Stimulated activated CD8-positive, alpha-beta memory T cell treated with anti-CD3 and anti-CD28 coated beads, Interleukin-4, amount 100 ng/mL, for 48 hours (primary cell): ENCODE data around the gene GCK.
A peak's percentile ranks its signal among the peaks of the same experiment; 100 is the strongest.
"Not testable (repeated sequence)": the region's sequence is repeated elsewhere in the genome, so short reads cannot be mapped to it uniquely, and the experiment has no call there.

Experiments used
- DNase-seq: peaks from one replicate; pipeline ENCODE4 v3.0.0-alpha.2; 2020

Gene GCK

DNA sequence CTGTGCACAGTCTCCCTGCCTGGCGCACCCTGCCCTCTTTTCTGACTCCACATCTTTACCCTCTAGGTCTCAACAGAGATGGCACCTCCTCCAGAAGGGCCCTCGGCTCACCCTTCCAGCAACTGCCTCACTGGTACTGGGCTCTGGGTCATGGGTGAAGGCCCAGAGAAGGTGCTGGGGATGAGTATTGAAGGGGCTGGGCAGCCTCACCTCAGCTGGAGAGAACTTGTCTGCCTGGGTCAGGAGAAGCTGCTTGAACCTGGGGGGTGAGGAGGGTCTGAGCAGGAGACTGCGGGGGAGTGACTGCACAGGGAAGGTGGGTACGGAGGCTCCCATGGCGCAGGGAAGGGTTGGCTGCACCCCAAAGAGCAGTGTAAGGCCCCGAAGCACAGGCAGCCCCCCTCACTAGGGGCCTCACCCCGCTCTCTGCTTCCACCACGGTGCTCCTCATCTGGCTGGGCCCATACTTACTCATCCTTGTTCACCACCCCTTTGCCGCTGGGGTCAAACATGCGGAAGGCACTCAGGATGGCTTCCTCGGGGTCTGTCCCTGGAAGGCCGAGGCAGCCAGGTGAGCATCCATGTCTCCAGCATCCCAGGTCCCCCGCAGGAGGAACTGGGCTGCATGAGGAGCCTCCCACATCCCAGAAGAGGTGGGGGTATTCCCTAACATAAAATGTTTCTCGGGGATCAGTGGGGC is 49.8 kb downstream of the GCK start:
- DNase-seq, result no peak

DNA sequence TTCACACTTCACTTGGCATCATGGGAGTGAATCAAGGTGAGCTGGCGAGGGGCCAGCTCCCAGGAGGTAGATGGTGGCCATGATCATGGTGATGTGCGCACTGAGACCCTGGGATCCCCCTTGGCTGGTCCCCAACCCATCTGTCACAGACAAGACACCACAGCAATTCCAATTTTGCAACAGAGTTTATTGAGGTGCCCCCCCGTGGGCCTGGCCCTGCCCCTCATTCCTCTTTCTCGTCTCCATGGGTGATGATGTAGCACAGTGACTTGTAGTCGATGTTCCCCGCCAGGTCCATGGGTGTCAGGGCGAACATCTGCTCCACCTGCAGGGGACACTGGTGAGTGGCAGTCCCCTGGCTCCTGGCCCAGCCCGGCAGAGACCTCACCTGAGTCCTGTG is 50.5 kb downstream of the GCK start:
- DNase-seq, result no peak

DNA sequence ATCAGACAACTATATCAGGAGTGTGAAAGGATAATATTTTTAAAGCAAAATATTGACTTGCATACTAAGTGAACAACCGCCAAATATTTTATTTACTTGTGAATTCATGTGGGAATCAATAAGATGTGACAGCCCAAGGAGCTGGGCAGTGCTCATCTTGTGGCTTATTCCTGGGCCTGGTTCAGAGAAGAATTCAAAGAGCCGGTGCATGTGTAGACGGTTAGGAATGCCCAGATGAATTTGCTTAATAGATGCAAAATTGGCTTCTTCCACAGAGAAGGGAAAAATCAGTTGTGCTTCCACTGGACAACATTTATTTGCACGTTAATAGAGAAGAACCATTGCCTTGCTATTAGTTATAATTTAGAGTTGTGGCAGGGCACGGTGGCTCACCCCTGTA is 52.5 kb downstream of the GCK start:
- no peak for DNase-seq

DNA sequence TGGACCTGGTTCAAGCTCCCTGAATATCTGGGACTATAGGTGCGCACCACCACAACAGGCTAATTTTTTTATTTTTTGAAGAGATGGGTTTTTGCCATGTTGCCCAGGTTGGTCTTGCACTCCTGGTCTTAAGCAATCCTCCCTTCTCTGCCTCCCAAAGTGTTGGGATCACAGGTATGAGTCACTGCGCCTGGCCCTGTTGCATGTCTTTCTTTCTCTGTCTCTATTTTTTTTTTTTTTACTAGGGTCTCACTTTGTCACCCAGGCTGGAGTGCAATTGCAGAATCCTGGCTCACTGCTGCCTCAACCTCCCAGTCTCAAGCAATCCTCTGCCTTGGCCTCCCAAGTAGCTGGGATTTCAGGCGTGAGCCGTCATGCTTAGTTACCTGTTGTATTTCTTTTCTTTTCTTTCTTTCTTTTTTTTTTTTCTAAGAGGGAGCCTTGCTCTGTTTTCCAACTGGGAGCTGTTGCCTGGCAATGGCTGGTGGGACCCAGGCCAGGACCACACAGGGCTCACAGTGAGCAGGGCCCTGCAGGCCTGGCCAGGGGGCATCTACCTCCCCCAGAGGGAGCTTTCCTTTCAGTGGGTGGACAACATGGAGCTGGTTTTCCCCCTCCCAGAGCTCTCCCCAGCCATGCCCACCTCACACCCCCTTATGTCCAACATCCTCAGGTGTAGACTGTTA is 54.2 kb downstream of the GCK start:
- no peak for DNase-seq

DNA sequence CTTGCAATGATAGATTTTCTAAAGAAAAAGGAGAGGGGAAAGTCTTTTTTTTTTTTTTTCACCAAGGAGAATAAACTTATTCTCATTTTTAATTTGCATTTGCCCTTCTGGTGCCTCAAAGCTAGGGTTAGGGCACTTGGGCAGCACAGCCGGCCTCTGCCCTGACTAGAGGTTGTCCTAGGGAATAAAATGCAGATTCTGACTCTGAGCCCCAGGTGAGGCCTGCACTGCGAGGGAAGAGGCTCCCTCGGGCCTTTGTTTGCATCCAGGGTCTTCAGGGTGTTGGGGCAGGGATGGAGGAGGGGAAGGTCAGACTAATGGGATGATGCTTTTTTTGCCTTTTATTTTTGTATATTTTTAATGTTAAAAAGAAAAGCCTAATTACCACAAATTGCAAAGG is 55.9 kb downstream of the GCK start:
- DNase-seq, result no peak

DNA sequence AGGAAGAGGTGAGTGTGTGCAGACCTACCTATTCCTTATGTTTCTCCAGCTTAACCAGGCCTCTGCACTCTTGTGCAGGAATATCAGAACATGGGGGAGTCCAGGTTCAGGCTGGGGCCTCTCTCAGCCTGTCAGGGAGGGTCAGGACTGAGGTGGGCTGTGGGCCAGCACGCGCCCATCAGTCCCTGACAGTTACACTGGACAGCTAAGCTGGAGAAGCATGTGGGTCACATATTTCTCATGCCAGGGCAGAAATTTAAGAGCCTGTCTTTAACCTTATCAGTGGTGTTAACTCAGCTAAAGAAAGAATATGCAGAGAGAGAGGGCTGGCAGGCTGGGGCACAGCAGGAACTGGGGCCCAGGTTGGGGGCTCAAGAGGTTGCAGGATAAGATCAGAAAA is 57.2 kb downstream of the GCK start:
- DNase-seq, result no peak

DNA sequence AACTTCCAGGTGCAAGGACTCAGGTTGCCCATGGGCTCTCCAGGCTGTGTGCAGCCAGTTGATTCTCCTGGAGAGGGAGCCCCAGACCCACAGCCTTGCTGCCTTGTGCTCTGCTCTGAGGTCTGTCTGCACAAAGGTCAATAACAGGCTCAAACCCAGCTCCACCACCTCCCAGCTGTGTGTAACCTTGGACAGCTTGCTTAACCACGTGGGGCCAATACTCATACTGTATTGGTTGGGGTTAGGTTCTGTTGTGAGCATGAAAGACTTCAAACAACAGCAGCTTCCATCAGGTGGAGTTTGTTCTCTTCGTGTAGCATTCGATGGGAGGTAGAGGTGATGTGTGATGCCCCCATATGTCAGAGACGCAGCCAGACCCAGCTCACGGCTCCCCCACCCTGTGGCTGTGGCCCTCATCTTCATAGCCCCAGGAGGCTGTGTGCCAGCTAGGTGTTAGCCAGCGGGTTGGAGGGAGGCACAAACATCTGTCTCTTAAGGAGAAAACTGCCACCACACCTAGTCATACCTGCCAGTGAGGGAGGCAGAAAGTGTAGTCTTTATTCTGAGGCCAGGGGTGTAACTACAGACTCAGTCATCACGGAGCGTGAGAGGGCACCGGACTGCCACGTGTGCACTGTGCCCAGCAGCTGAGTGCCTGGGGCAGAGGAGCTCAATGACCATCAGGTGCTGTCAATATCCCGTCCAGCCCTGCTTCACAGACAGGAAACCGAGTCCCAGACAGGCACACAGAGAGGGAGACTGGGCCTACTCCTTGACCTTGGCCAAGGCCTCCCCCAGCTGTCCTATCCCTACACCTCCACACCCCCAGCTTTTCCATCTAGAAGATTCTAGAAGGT is 57.8 kb downstream of the GCK start:
- DNase-seq, result no peak

DNA sequence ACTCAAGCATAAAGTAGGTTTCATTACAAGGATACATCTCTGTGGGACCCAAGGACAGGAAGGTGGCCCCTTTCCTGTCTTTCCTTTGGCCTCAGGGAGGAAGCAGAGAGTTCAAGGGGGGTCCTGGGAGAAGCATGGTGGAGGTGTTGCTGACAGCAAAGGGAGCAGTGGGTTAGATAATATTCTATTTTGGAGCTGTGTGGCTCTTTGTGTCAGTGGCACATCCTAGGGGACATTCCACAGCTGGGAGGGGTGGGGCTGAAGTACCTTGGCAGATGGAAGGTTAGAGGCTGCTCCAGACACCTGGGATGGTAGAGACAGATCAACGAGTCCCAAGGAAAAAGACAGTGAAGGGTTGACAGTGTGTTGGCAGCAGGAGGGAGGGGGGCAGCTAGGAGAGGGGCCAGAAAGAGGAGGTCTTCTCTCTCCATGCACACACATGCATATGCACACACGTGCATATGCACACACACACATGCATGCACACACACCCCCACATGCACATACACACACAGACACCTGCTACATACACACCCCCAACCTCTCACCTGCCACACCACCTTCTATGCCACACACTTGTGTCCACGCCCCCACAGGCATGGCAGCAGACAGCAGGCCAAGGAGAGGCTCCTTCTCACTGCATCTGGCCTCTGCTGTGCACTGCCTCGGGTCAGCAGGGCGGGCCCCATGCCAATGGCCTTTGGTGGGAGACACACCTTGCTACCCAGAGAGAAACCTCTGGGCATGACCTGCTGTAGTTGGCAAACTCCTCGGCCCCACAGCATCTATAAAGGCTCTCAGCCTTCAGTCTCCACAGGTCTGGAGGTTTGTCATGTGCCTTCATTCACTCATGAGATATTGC is 60.3 kb downstream of the GCK start:
- no peak for DNase-seq

DNA sequence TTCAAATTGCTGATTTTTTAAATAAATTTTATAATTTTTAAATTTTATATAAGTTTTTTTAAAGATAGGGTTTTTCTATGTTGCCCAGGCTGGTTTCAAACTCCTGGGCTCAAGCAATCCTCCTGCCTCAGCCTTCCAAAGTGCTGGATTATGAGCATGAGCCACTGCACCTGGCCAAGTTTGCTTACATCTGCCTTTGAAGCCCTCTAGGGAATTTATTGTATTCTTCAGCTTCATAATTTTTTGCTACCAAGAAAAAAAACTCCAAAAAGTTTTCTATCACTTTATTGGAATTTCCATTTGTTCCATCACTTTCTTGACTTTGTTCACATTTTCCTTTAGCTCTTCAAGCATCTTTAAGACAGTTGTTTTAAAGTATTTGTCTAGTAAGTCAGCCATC is 62.1 kb downstream of the GCK start:
- DNase-seq, result no peak

DNA sequence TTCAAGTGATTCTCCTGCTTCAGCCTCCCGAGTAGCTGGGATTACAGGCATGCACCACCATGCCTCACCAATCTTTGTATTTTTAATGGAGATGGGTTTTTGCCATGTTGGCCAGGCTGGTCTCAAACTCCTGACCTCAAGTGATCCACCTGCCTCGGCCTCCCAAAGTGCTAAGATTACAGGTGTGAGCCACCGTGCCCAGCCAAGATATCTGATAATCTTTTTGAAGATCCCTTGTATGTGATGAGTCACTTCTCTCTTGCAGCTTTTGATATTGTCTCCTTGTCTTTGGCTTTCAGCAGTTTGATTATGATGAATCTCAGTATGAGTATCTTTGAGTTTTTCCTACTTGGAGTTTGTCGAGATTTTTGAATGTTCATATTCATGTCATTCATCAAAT is 62.7 kb downstream of the GCK start:
- DNase-seq, result not testable (repeated sequence)

DNA sequence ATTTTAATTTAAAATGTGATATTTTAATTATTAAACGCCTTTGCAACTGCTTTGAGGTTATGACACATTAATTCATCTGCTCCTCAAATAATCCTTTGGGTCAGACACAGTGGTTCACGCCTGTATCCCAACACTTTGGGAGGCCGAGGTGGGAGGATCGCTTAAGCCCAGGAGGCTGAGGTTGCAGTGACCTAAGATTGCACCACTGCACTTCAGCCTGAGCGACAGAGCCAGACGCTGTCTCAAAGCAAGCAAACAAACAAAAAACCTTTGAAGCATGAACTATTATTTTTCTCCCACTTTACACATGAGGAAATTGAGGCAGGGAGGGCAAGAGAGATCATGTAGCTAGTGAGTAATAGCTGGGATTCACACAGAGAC is 64.4 kb downstream of the GCK start:
- no peak for DNase-seq

DNA sequence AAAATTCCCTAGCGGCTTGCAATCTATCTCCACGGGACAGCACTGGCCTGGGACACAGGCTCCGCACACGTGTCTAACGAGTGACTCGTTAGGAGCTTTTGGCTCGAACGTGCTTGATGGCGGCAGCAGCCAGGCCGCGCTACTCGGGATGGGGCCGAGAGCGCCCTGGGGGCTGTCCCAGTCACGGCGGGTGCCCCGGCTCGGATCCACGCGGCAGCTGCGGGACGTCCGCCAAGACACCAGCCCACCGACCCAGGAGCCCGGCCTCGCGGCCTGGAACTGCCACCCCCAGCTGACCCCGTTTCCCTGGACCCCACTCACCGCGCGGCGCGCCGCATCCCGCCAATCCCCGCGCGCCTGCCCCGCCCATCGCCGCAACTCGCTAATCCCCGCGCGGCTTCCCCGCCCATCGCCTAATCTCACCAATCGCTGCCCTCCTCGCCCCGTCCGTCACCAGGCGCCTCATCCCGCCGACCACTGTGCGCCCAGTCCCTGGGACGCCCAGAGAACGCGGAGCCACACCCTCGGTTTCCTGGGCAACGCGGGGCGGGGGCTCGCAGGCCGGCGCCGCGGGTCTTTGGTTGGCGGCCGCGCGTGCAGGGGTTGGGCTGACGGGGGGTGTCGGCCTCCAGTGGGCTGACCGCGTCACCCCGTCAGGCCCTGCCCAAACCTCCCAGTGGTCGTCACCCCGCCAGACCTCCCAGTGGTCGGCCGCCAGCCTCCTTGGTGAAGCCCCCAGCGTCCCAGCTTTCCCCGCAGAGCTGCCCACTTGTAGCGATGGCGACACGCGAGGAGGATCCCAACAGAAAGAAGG is 65.8 kb downstream of the GCK start, which contains the start of gene POLD2:
TSS of gene POLD2 (minus strand) at position 359 of the 814 bp plus-strand sequence. CDS start 1,495 bp downstream, outside the sequence.
- peak; percentile 99 for DNase-seq

DNA sequence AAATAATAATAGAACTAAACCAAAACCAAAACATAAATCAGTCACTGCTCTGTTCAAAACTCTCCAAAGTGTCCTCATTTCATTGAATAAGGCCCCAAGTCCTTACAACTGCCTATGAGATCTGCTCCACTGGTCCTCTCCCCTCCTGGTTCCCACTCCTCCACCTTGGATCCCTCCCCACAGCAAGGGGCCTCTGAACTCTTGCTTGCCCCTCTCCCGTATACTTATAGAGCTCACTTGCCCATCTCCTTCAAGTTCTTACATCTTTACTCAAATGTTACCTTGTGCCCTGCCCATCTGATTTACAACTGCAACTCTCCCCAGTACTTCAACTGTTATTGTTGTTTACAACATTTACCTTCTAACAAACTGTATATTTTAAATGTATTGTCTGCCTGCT is 66.7 kb downstream of the GCK start:
- no peak for DNase-seq

DNA sequence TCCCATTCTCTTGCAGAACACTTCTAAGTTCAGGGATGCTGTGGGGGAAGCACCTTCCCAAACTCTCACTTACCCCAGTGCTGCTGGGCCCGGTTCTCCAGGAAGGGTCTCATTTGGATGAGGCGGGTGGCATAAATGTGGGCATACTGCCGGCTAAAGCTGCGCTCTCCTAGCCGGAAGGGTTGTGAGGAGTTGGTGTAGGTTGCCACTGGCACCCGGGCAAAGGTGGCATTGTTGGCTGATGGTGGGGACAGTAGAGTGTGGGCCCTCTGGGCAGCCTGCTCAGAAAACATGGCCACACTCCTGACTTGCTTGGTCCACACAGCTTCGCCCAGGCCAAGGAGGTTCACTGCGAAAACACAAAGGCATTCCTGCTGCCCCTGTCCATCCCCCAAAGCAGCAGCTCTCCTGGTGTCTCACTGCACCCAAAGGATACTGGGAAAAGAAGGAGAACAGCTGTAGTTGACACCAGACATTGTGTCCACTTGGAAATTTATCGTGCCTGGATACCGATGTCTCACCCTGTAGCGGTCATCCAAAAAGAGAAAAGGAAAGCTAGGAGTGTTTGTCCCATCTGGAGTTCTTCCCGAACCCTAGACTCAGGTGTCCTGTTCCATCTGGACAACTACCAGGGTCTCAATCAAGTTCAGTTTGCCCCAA is 67.3 kb downstream of the GCK start:
- no peak for DNase-seq

DNA sequence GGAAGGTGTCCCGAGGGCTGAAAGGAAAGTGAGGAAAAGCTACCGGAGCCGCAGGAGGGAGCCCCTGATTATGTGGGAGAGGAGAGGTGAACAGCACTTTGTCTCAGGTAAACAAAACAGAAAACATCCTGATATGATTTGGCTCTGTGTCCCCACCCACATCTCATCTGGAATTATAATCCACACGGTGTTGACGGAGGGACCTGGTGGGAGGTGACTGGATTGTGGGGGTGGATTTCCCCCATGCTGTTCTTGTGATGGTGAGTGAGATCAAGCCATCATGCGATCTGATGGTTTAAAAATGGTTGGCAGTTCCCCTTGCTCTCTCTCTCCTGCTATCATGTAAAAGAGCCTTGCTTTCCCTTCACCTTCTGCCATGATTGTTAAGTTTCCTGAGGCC is 68.8 kb downstream of the GCK start:
- no peak for DNase-seq

DNA sequence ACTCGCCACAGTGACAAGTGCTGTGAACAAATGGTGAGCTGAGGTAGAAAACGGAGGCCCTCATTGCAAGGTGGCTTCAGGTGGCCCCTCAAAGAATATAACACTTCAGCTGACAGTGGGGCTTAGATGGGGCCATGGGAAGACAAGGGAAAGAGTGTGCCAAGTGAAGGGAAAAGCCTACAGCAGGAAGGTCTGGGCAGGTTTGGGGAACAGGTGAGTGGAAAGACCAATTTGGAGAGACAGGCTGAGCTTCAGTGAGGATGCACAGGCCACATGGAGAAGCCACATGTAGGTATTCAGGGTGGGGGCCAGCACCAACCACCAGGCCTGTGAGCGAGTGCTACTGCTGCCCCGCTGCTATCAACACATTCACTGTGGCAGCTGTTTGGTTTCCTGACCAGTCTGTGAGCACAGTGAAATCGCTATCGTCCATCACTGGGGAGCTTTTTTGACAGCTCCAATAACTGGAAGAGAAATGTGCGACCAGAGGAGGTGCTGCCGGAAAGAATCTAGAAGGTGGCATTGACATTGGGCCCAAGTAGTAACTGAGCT is 69.3 kb downstream of the GCK start:
- no peak for DNase-seq

DNA sequence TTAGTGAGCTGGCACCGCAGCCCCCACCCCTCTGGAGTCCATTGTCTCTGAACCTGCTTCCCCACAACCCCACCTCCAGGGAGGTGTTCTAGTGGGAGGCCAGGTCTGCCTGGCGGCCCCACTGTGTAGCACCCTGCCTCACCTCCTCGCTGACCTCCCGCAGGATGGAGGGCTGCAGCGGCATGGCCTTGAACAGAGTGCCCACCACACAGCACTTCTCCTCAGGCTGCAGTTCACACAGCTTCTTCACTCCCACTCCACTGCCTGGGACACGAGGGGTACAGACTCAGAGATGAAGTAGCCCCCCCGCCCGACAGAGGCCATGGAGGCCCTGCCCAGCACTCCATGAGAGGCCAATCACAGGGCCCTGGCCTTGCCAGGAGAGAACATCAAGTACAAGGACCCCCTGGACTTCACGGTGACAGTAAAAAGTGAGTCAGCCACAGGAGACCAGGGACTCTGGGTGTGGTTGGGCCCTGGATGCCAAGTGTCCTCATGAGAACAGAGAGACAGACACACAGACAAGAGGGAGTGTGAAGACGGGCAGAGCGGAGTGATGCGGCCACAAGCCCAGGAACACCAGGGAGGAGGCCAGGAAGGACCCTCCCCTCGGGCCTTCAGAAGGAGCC is 71.3 kb downstream of the GCK start:
- DNase-seq, result no peak

DNA sequence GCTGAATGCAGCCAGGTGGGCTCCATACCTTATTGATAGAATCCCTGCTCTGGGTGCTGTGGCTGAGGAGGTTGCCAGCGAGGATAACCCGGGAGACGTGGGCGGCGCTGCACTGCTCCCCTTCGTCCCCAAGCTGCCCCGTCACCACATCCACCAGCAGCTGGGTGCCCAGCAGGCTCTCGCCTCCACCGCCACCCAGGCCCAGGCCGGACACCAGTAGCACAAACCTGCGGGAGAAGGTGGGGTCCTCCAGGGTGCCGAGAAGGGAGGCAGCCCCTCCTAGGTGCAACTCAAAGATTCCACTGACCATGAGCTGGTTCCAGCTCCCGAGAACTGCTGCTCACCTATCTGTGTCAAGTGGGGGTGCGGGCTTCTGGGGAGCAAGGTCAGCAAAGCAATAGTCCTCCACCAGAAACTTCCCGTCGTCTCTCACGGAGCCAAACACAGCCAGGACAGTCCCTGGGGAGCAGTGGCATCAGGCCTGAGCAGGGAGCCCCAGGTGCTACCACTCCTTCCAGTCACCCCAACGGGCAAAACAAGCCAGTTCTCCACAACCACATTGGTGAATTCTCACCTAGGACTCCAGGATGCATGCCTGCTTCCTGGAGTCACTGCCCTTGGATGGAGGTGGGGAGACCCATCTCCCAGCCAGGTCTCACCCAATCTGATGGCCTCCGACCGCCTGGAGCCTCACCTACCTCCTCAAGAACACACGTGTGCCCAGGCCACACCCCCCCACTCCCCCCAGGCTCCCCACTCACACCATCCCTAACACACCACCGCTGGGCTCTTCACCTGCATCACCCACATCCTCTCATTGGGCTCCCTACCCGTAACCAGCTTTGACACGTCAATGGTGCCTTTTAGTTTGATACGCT is 72.2 kb downstream of the GCK start:
- no peak for DNase-seq

DNA sequence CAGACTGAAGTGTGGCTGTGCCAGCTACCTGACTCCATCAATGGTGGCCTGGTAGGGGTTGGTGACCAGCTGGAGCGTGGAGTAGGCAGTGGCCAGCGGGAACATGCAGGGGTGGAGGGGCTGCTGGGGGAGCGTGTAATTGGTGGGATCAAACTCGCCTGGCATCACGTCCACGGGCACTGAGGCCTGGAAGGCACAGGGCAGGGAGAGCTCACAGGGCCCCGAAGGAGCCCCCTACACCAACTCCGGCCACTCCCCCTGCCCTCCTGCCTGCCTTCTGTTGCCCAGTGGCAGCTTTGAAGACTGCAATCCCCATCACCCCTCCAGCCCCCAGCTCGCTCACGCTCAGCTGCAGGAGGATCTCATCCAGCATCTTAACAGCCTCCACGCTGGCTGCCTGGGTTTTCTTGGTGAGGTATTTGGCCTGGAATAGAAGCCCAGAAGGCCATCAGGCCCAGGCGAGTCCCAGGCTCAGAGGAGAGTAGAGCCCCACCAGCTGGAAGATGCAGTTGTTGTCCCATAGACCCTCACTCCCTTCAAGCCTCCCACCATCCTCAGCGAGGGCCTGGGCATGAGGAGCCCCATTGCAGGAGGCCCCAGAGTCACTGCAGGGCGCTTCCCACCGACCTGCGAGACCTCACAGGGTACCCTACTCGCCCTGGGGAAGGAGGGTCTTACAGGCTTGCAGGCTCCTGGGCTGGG is 73.0 kb downstream of the GCK start:
- DNase-seq, result no peak
